Body of pancreas (tissue), 4 donors: ENCODE measurements around the gene CROCC2.

Experiments
- POLR2A ChIP-seq, 3 donors: fragments of 450-650 bp; IDR thresholded peaks; one replicate each; pipeline ENCODE4 v1.6.1; 2016; ENCODE audit warnings: antibody characterized with exemption in 3 of 3, mild to moderate bottlenecking in 2 of 3
- TF ChIP-seq, protein P1 (sequence below), 7 experiments: fragments of 450-650 bp in 4 of 7; fragments of 200-600 bp in 3 of 7; sonication (generic) in 3 of 7; IDR thresholded peaks; one replicate each; pipeline ENCODE4 v1.5.1; 2016 to 2019; ENCODE audit warnings: antibody characterized with exemption in 7 of 7

DNA sequence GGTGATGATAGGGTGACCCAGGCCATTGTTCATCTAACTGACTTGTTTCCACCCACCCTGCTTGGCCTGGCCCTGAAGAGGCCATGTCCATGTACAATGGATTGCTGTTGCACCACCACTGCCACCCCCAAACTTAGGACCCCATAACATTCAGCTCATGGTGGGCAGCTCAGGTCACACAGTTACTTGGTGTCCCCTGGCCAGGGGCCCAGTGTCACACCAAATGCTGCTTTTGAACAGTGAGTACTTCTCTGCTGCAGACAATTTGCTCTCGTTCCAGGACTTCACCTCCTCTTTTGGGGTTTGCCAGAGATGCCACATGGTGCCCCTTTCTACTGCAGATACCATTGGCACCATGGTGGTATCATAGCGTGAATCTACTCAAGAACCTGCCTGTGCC is 21.9 kb upstream of the CROCC2 start:
- TF ChIP-seq, protein P1, sequence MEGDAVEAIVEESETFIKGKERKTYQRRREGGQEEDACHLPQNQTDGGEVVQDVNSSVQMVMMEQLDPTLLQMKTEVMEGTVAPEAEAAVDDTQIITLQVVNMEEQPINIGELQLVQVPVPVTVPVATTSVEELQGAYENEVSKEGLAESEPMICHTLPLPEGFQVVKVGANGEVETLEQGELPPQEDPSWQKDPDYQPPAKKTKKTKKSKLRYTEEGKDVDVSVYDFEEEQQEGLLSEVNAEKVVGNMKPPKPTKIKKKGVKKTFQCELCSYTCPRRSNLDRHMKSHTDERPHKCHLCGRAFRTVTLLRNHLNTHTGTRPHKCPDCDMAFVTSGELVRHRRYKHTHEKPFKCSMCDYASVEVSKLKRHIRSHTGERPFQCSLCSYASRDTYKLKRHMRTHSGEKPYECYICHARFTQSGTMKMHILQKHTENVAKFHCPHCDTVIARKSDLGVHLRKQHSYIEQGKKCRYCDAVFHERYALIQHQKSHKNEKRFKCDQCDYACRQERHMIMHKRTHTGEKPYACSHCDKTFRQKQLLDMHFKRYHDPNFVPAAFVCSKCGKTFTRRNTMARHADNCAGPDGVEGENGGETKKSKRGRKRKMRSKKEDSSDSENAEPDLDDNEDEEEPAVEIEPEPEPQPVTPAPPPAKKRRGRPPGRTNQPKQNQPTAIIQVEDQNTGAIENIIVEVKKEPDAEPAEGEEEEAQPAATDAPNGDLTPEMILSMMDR (IDR thresholded peaks at IDR 0.05), result no peak
- TF ChIP-seq POLR2A (IDR thresholded peaks at IDR 0.05), result no peak
